HG03378 (cell line): ENCODE data around the gene EEA1.
"Not testable (repeated sequence)": the region's sequence is repeated elsewhere in the genome, so short reads cannot be mapped to it uniquely, and the experiment has no call there.

ENCODE experiments used
- ATAC-seq: cut with Tn5 transposase; IDR thresholded peaks from one replicate; pipeline ENCODE4 v1.9.1; 2021; ENCODE audit warnings: mild to moderate bottlenecking, moderate library complexity; ENCODE audit not compliant: unreplicated experiment

Gene EEA1

DNA sequence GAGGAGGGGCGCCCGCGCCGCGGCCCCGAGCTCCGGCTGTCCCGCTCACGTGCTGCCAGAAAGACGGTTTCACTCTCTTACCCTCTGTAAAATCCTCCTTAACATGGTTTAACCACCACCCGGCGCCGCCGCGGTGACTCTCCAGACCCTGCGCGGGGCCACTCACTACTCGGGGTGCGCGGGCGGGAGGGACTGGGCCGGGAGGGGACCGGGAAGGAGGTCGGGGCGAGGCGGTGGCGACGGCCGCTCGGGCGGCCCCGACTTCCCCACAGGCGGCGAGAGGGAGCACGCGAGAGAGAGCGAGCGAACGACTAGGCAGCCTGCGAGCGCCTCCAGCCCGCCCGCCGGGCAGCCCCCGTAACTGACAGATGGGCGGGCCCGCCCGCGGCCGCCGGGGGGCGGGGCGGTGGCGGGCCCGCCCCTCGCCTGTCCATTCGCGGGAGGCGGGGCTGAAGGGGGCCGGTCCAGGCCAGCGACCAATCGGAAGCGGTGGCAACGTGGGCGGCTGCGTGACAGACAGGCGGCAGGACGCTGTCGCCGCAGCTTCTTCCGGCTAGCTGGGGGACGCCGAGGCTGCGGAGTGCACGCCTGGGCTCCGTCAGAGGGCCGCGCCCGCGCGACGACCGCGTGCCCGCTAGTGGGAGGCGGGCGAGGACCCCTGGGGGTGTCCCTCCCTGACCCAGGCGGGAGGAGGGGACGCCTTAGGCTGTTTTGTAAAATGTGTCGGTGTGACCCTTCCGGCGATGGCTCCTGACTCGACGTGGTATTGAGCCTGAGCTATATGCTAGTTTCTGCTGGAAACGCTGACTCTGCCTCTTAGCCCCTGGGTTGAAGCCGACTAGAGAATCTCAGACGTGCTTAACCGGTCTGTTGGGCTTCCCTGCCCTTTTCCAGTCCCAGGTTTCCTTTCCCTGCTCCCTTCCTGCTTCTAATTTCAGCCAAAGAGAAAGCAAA lies at the start of gene EEA1:
Gene EEA1, minus strand, starts transcription at position 334 of the 954 bp plus-strand sequence. Its CDS starts 229 bp downstream, at position 105.
- ATAC-seq, result peak; percentile 81

- ATAC-seq, result no peak
Measured at GRCh38 chr12:92978607-92979006, 49.5 kb upstream of the EEA1 start.

DNA sequence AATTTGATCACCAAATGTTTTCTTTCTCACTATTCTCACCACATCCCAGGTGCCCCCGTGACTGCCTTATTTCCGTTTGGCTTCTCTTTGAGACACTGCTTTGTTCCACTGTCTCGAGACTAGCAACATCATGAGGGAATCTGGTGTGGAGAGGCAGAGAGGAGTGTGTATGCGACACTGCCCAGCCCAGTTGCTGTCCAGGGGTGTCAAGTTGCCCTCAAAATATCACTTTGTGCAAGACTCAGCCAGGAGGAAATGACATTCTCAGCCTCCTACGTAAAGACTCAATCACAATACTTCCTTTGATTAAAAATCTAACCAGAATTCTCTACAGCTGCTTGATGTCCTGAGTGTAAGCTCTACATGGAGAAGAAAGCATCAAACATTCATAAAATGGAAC lies 48.2 kb upstream of the EEA1 start:
- no peak for ATAC-seq

DNA sequence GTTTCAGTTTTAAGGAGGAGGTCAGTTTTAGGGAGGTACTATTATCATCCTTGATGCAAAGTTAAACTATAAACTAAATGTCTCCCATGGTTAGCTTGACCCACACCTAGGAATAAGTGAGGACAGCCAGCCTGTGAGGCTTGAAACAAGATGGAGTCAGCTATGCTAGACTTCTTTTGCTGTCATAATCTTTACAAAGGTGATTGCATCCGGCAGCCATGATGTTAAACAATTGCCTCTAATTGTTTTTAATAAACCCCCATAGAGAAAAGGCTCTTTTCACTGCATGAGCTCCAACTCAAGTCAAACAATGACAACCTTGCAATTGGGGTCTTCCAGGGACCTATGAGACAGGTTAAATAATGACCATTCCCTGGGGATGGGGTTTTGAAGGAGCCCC lies 45.7 kb upstream of the EEA1 start:
- ATAC-seq, result no peak

- ATAC-seq, result peak; percentile 62
Measured at GRCh38 chr12:92973614-92974013, 44.5 kb upstream of the EEA1 start.

DNA sequence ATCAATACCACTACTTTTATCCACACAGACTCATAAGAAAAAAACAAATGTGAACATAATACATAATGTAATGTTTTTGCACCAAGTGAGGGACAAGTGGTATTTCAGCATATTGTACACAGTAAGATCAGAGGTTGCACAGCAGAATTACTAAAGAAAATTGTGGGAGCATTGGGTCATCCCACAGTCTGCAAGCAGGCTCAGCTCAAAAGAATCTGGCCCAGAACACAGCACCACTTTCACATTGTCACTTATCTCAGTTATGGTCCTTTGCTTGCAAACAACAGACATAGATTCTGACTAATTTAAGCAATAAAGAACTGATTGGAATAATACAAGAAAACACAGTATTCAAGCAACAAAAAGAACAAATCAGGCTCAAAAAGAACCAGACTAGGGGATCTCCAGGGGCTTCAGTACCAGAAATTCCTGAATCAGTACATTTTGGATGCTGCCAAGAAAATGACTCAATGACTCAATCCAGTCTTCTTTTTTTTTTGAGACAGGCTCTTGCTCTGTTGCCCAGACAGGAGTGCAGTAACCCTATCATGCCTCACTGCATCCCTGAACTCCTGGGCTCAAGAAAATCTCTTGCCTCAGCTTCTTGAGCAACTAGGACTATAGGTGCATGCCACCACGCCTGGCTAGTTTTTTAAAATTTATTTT lies 42.9 kb upstream of the EEA1 start:
- no peak for ATAC-seq

- no peak for ATAC-seq
Measured at GRCh38 chr12:92968176-92968813, 39.2 kb upstream of the EEA1 start.

GRCh38 chr12:92964378-92964777 lies 35.3 kb upstream of the EEA1 start:
- ATAC-seq, result not testable (repeated sequence)

- no peak for ATAC-seq
Measured at GRCh38 chr12:92961949-92962348, 32.9 kb upstream of the EEA1 start.

DNA sequence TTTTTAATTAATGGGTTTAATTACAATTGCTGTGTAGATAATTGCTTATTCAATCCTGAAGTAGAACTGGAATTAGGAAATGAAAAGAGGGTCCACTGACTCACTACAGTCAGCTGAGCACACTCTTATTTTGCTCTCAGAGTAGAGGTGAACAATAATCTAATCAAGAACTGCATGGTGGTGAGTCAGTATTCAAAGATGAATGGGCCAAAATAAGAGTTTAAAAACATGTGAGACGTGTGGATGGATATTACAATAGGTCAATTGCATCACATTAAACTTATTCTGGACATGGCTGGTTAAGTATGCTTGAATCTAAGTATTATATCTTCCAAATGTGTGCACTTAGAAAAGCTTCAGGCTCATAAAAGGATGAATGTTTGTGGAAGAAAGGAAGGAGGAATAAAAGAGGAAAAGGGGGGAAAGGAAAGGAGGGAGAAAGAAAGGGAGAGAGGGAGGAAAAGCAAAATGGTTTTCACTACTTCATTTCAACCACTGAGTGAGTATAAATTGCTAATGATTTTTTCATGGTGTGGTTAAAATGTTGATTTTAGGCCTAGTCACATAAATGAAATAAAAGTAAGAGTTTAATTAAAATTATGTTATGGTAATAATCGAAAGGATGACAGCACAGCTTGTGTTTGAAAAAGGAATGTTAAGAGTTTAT lies 27.0 kb upstream of the EEA1 start:
- no peak for ATAC-seq

DNA sequence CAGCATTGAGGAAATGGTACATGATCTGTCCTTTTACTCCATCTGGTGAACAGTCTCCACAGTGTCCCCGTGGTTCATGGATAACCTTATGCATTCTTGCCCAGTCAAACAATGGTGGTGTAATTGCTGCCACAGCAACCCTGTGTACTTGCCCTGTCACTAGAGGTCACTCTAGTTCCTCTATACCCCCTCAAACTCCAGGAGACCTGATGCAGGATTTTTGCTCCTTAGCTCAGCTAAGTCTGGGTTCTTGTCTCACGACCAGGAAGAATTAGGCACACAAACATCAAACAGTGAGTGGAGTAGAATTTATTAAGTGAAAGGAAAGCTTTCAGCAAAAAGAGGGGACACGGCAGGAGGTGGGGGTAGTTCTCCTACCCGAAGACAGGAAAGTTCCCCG lies 24.7 kb upstream of the EEA1 start:
- no peak for ATAC-seq

DNA sequence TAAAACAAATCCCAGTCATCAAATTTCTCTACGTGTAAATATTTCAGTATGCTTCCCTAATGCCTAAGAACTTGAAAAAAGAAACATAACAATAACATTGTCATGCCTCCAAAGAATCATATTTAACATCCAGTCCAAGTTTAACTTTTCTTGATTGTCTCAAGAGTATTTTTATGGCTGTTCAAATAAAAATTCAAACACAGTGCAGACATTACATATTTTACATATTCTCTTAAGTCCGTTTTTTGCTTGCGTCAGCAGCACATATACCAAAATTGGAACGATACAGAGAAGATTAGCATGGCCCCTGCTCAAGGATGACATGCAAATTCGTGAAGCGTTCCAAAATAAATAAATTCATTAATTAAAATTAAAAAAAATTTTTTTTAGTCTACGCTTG lies 23.3 kb upstream of the EEA1 start:
- no peak for ATAC-seq

DNA sequence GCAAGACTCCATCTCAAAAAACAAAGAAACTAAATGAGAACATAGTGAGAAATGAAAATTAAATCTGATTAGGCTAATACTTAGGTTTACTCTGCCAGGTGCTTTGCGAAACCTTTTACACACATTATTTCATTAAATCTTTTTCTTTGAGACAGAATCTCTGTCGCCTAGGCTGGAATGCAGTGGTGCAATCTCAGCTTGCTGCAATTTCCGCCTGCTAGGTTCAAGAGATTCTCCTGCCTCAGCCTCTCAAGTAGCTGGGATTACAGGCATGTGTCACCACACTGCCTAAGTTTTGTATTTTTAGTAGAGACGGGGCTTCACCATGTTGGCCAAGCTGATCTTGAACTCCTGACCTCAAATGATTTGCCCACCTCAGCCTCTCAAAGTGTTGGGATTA lies 21.9 kb upstream of the EEA1 start:
- ATAC-seq, result no peak

GRCh38 chr12:92950011-92950410 lies 20.9 kb upstream of the EEA1 start:
- no peak for ATAC-seq

DNA sequence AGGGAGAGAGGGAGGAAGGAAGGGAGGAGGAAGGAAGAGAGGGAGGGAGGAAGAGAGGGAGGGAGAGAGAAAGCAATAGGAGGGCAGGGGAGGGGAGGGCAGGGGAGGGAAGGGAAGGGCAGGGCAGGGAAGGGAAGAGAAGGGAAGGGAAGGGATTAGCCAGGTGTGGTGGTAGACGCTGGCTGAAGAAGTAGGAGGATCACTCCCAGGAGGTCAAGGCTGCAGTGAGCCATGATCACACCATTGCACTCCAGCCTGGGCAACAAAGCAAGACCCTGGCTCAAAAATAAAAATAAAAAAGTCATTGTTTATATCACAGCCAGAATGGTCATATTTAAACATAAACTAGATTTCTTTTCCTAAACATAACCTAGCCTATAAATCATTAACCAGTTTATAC lies 20.4 kb upstream of the EEA1 start:
- no peak for ATAC-seq

DNA sequence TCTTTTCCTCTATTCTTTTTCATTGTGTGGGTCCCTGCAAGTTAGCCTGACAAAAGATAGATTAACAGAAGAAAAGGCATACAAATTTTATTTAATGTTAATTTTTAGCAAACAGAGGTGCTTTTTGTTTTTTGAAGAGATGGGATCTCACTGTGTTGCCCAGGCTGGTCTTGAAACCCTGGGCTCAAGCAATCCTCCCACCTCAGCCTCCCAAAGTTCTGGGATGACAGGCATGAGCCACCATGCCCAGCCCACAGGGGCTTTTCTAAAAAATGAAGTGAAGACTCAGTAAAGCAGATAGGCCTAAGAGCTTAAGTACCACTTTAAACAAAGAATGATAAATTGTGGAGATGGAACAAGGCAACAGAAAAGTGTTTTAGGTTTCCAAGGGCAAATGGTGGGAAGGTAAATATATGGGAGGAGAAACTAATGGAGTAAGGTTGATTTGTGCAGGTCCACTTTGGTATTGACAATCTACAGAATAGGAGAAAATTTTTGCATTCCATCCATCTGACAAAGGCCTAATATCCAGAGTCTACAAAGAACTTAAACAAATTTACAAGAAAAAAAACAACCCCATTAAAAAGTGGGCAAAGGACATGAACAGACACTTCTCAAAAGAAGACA lies 18.6 kb upstream of the EEA1 start:
- ATAC-seq, result no peak

DNA sequence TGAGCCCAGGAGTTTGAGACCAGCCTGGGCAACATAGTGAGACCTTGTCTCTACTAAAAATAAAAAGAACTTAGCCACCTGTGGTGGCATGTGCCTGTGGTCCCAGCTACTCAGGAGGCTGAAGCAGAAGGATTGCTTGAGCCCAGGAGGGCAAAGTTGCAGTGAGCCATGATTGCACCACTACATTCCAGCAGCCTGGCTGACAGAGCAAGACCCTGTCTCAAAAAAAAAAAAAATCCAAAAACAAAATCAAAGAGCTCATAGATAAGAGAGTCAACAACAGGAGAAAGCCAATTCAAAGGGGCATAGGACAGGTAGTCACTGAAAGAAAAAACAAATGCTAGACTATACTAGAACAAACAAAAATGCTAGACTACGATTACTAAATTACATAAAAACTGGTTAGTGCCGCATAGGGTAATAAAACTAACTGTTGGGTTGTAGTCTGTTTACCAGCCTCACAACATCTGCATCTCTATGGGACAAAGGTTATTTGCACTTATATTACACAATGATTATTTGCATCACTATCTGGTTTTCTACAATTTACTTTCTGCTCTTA lies 16.6 kb upstream of the EEA1 start:
- no peak for ATAC-seq

- peak; percentile 59 for ATAC-seq
Measured at GRCh38 chr12:92943482-92944250, 14.6 kb upstream of the EEA1 start.

GRCh38 chr12:92942905-92943304 lies 13.8 kb upstream of the EEA1 start:
- no peak for ATAC-seq

GRCh38 chr12:92939116-92939515 lies 10.0 kb upstream of the EEA1 start:
- no peak for ATAC-seq
